NCI-H2196 treated with DMSO at 0.1 percent for 48 hours (cell line): ENCODE measurements around the gene LARP4.
"Not testable (repeated sequence)": the region's sequence is repeated elsewhere in the genome, so short reads cannot be mapped to it uniquely, and the experiment has no call there.

Experiments
- DNase-seq: peaks from one replicate; lab custom pipeline; 2025; ENCODE audit not compliant: unreplicated experiment; lab: John Stamatoyannopoulos, UW

The LARP4 gene

GRCh38 chr12:50521781-50522180 lies 121.1 kb downstream of the LARP4 start:
- not testable (repeated sequence) for DNase-seq

- no peak for DNase-seq
Measured at GRCh38 chr12:50523772-50524171, 123.1 kb downstream of the LARP4 start.

GRCh38 chr12:50524621-50525020 lies 123.9 kb downstream of the LARP4 start:
- no peak for DNase-seq

- no peak for DNase-seq
Measured at GRCh38 chr12:50525422-50525821, 124.7 kb downstream of the LARP4 start.

GRCh38 chr12:50527359-50527726 lies 126.7 kb downstream of the LARP4 start:
- DNase-seq: no peak

GRCh38 chr12:50528800-50529199 lies 128.1 kb downstream of the LARP4 start:
- DNase-seq: no peak

GRCh38 chr12:50529345-50529744 lies 128.7 kb downstream of the LARP4 start:
- DNase-seq: no peak
